Measurements from ENCODE around the gene ZNF14.
A peak's percentile ranks its signal among the peaks of the same experiment; 100 is the strongest.
"Not testable (repeated sequence)": the region's sequence is repeated elsewhere in the genome, so short reads cannot be mapped to it uniquely, and the experiment has no call there.

ZNF14 gene

DNA sequence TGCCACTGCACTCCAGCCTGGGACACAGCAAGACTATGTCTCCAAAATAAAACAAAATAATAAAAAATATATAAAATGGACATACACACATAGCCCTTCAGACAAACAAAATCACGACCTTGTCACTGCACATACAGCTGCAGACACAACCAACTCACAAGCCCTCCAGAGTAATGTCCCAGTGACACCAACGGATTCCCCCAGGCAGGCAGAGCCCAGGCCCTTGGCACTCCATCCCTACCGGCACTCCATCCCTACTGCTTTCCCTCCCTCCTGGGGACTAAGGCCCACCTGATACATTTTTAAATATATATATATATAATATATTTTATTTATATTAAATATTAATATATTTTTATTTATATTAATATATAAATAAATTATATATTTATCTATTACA is 45.8 kb downstream of the ZNF14 start:
- no peak for DNase-seq (ENCODE audit: low read depth)

GRCh38 chr19:19686580-19686979 is 46.3 kb downstream of the ZNF14 start:
- no peak for DNase-seq (ENCODE audit: low read depth)

- DNase-seq (ENCODE audit: low read depth), result not testable (repeated sequence)
Observed at GRCh38 chr19:19686119-19686518, 46.8 kb downstream of the ZNF14 start.

DNA sequence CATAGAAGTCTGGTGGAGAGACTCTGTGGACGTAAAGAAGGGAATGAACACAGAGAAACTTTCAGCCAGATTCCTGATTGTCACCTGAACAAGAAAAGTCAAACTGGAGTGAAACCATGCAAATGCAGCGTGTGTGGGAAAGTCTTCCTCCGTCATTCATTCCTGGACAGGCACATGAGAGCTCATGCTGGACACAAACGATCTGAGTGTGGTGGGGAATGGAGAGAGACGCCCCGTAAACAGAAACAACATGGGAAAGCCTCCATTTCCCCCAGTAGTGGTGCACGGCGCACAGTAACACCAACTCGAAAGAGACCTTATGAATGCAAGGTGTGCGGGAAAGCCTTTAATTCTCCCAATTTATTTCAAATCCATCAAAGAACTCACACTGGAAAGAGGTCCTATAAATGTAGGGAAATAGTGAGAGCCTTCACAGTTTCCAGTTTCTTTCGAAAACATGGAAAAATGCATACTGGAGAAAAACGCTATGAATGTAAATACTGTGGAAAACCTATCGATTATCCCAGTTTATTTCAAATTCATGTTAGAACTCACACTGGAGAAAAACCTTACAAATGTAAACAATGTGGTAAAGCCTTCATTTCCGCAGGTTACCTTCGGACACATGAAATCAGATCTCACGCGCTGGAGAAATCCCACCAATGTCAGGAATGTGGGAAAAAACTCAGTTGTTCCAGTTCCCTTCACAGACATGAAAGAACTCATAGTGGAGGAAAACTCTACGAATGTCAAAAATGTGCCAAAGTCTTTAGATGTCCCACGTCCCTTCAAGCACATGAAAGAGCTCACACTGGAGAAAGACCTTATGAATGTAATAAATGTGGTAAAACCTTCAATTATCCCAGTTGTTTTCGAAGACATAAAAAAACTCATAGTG is 53.5 kb downstream of the ZNF14 start:
- DNase-seq (ENCODE audit: low read depth), result no peak

- DNase-seq (ENCODE audit: low read depth), result no peak
Observed at GRCh38 chr19:19677579-19677978, 55.3 kb downstream of the ZNF14 start.

GRCh38 chr19:19674315-19674714 is 58.6 kb downstream of the ZNF14 start:
- no peak for DNase-seq (ENCODE audit: low read depth)

DNA sequence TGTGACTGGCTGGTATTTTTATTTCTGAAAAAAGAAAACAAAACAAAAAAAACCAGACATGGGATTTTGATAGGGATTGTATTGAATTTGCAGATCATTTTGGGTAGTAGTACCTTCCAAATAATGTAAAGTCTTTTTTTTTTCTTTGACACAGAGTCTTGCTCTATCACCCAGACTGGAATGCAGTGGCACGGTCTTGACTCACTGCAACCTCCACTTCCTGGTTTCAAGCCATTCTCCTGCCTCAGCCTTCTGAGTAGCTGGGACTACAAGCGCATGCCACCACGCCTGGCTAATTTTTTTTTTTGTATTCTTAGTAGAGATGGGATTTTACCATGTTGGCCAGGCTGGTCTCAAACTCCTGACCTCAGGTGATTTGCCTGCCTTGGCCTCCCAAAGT is 60.1 kb downstream of the ZNF14 start:
- no peak for DNase-seq (ENCODE audit: low read depth)

- DNase-seq (ENCODE audit: low read depth), result no peak
Observed at GRCh38 chr19:19670070-19670551, 62.8 kb downstream of the ZNF14 start.

DNA sequence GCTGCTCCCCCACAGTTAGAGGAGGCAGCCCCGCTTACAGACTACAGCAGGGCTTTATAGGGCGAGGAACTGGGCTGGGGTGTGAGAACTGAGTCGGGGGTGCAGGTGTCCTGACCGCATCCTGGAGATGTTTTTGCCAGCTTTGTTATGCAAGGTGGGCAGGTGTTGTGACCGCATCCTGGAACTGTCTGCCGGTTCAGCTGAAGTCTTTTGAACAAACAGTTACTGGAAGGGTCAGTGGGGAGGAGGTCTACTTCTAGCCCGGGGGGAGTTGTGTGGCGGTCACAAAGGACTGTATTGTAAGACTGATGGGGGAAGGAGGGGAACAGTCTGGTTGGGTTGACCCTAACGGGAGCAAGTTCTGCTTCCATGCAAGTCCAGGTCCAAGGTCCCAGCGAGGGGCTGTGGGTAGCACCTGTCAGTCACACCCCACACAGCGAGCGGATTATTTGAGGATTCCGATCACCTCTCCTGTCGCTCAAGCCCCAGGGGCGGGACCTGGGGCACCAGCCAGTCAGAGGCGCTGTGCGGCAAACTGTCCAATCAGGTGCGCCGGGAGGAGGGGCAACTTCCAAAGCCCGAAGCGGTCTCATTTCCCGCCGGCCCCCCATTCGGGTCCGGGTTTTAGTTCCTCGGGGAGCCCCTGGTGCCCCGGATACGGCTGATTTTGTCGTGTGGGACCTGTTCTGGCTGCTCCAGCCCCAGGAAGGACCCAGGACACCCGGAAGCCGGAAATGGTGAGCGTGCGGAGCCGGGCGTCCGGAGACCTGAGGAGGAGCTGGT is 64.5 kb downstream of the ZNF14 start, which contains the start of gene ZNF101:
ZNF101 (plus strand) TSS at position 610 of the 783 bp plus-strand sequence; CDS start at position 735, 125 bp downstream.
- DNase-seq (ENCODE audit: low read depth), result peak; percentile 82

DNA sequence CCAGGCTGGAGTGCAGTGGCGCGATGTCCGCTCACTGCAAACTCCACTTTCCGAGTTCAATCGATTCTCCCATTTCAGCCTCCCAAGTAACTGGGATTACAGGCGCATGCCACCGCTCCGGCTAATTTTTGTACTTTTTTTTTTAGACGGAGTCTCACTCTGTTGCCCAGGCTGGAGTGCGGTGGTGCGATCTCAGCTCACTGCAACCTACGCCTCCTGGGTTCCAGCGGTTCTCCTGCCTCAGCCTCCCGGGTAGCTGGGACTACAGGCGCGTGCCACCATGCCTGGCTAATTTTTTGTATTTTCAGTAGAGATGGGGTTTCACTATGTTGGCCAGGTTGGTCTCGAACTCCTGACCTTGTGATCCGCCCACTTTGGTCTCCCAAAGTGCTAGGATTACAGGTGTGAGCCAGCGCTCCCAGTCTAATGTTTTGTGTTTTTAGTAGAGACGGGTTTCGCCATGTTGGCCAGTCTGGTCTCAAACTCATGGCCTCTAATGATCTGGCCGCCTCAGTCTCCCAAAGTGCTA is 67.4 kb downstream of the ZNF14 start:
- DNase-seq (ENCODE audit: low read depth), result not testable (repeated sequence)

GRCh38 chr19:19663256-19664120 is 69.4 kb downstream of the ZNF14 start, which contains the start of gene ATP13A1:
ATP13A1 (minus strand) TSS chr19:19663676; CDS start chr19:19663666, 10 bp downstream.
- DNase-seq (ENCODE audit: low read depth), result peak; percentile 98

DNA sequence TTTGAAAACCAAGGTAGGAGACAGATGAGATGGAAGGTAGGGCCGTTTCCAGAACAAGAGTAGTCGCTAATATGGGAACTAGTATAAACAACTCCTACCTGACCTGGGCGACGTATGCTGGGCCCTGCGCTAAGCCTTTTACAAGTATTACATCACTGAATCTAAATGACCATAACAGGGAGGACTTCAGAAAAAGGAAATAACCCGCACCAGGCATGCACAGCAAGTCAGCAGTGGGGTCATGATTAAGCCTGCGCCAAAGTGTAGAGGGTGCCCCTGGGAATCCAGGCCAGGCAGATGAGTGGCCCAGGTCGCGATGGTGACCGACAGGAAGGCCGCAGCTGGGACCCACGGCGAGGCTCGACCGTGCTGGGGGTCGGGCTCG is 70.0 kb downstream of the ZNF14 start:
- no peak for DNase-seq (ENCODE audit: low read depth)

- no peak for DNase-seq (ENCODE audit: low read depth)
Observed at GRCh38 chr19:19662344-19662743, 70.6 kb downstream of the ZNF14 start.

GRCh38 chr19:19661675-19662251 is 71.1 kb downstream of the ZNF14 start:
- DNase-seq (ENCODE audit: low read depth), result no peak

- no peak for DNase-seq (ENCODE audit: low read depth)
Observed at GRCh38 chr19:19661141-19661674, 71.7 kb downstream of the ZNF14 start.

All from amniotic epithelial cell (primary cell).